Lower leg skin (tissue), 3 donors: ENCODE results near the gene ST3GAL3.

Experiments used
- CTCF ChIP-seq, 3 donors: fragments of 450-650 bp; IDR thresholded peaks; one replicate each; pipeline ENCODE4 v1.5.1; 2016; ENCODE audit warnings: antibody characterized with exemption in 3 of 3, mild to moderate bottlenecking in 3 of 3, moderate library complexity in 2 of 3
- POLR2A ChIP-seq, 2 donors: fragments of 450-650 bp; IDR thresholded peaks; one replicate each; pipeline ENCODE4 v1.6.1; 2016 to 2017; ENCODE audit warnings: antibody characterized with exemption in 2 of 2, mild to moderate bottlenecking in 1 of 2, moderate library complexity in 1 of 2

GRCh38 chr1:43818691-43819090 lies 111.4 kb downstream of the ST3GAL3 start:
- TF ChIP-seq CTCF (IDR thresholded peaks at IDR 0.05) (no peak), POLR2A (IDR thresholded peaks at IDR 0.05) (no peak)
